IMR-90 (cell line): ENCODE results near the gene INPP5D. TPM values are rescaled to one million over a fixed set of nuclear protein-coding genes. Genes with fewer than 3 reads are reported as not detected.

Source experiments
- ATAC-seq: fragments of 200-7000 bp; cut with Tn5 transposase; 2 replicates; pipeline ENCODE4 v1.9.1; 2020; ENCODE audit warnings: low read depth, mild to moderate bottlenecking, moderate library complexity
- BruUV-seq: library from RNA; stranded (reverse); fragments of 400-500 nt; replicated peaks from 2 replicates; lab custom pipeline; 2021; lab: Mats Ljungman, UMichigan
- CTCF ChIA-PET: fragments of 300-600 bp; formaldehyde crosslinking; extraction: SDS; loops from one replicate; lab custom pipeline; 2021; ENCODE audit warnings: antibody characterized with exemption; lab: Yijun Ruan, JAX
- POLR2A ChIA-PET: fragments of 300-600 bp; sonication (Branson Sonifier 250); formaldehyde crosslinking; loops from one replicate; lab custom pipeline; 2022; ENCODE audit warnings: antibody characterized with exemption; ENCODE audit not compliant: unreplicated experiment; lab: Charles Lee
- DNase-seq: peaks from one replicate; pipeline ENCODE4 v3.0.0; 2013
- H2AFZ ChIP-seq: replicated peaks from 2 replicates; pipeline ENCODE3; 2013; ENCODE audit warnings: low read length, mild to moderate bottlenecking; ENCODE audit not compliant: poor library complexity
- H2AK5ac ChIP-seq: 2 replicates; pipeline ENCODE4 v1.6.1; 2013; ENCODE audit warnings: low read depth, low read length, inconsistent platforms
- H2AK9ac ChIP-seq: replicated peaks from 2 replicates; pipeline ENCODE3; 2013; ENCODE audit warnings: mild to moderate bottlenecking, low read depth, low read length, moderate library complexity; ENCODE audit not compliant: poor library complexity
- H2BK120ac ChIP-seq: 2 replicates; pipeline ENCODE4 v1.6.1; 2013; ENCODE audit warnings: low read depth, low read length, inconsistent platforms
- H2BK15ac ChIP-seq: 3 replicates; pipeline ENCODE4 v1.6.1; 2013; ENCODE audit warnings: low read depth, low read length, inconsistent platforms
- H2BK20ac ChIP-seq: 2 replicates; pipeline ENCODE4 v1.6.1; 2013; ENCODE audit warnings: low read depth, mild to moderate bottlenecking, inconsistent platforms, low read length, moderate library complexity
- H2BK5ac ChIP-seq: 2 replicates; pipeline ENCODE4 v1.6.1; 2013; ENCODE audit warnings: mild to moderate bottlenecking, low read depth, low read length, inconsistent platforms; ENCODE audit not compliant: poor library complexity, severe bottlenecking
- H3K14ac ChIP-seq: replicated peaks from 2 replicates; pipeline ENCODE4 v1.6.1; 2013; ENCODE audit warnings: low read depth, low read length, inconsistent platforms
- H3K18ac ChIP-seq: 2 replicates; pipeline ENCODE4 v1.6.1; 2013; ENCODE audit warnings: low read depth, low read length, control low read depth
- H3K23ac ChIP-seq: 2 replicates; pipeline ENCODE4 v1.6.1; 2013; ENCODE audit warnings: low read depth, low read length, inconsistent platforms
- H3K27ac ChIP-seq: 2 replicates; pipeline ENCODE4 v1.5.1; 2013; ENCODE audit warnings: mild to moderate bottlenecking, control low read depth, low read length; ENCODE audit not compliant: insufficient read depth
- H3K27me3 ChIP-seq: 2 replicates; pipeline ENCODE4 v1.6.1; 2013; ENCODE audit warnings: low read length; ENCODE audit not compliant: control insufficient read depth, insufficient read depth
- H3K36me3 ChIP-seq: 2 replicates; pipeline ENCODE4 v1.6.1; 2013; ENCODE audit warnings: low read length, mixed read lengths; ENCODE audit not compliant: control insufficient read depth, insufficient read depth
- H3K4ac ChIP-seq: 2 replicates; pipeline ENCODE4 v1.6.1; 2013; ENCODE audit warnings: low read depth, low read length, inconsistent platforms
- H3K4me1 ChIP-seq: 2 replicates; pipeline ENCODE4 v1.6.1; 2013; ENCODE audit warnings: low read length, mixed read lengths; ENCODE audit not compliant: control insufficient read depth, insufficient read depth
- H3K4me2 ChIP-seq: 2 replicates; pipeline ENCODE4 v1.6.1; 2013; ENCODE audit warnings: low read depth, mild to moderate bottlenecking, control low read depth, low read length, moderate library complexity
- H3K4me3 ChIP-seq: 2 replicates; pipeline ENCODE4 v1.5.1; 2013; ENCODE audit warnings: low read depth, mild to moderate bottlenecking, control low read depth, low read length, moderate library complexity; ENCODE audit not compliant: insufficient read depth
- H3K56ac ChIP-seq: 2 replicates; pipeline ENCODE4 v1.6.1; 2013; ENCODE audit warnings: low read length, inconsistent platforms; ENCODE audit not compliant: insufficient read depth; ENCODE audit errors: extremely low read depth
- H3K79me1 ChIP-seq, 2 experiments: 2 replicates each; pipeline ENCODE4 v1.6.1; 2013; ENCODE audit warnings: low read length in 2 of 2, inconsistent platforms in 1 of 2, low read depth in 1 of 2
- H3K9ac ChIP-seq: 2 replicates; pipeline ENCODE4 v1.6.1; 2013; ENCODE audit warnings: low read depth, low read length, control low read depth
- H3K9me1 ChIP-seq: 2 replicates; pipeline ENCODE4 v1.6.1; 2013; ENCODE audit warnings: low read length, inconsistent platforms; ENCODE audit not compliant: insufficient read depth
- H3K9me3 ChIP-seq: 2 replicates; pipeline ENCODE4 v1.6.1; 2013; ENCODE audit warnings: low read length; ENCODE audit not compliant: control insufficient read depth, insufficient read depth
- H4K20me1 ChIP-seq: 2 replicates; pipeline ENCODE4 v1.6.1; 2013; ENCODE audit warnings: low read length, inconsistent platforms; ENCODE audit not compliant: insufficient read depth
- H4K5ac ChIP-seq: 2 replicates; pipeline ENCODE4 v1.6.1; 2013; ENCODE audit warnings: mild to moderate bottlenecking, low read depth, low read length, control low read depth
- H4K8ac ChIP-seq, 2 experiments: 2 replicates each; pipeline ENCODE4 v1.6.1; 2013; ENCODE audit warnings: low read depth in 2 of 2, low read length in 2 of 2, control low read depth in 1 of 2, inconsistent platforms in 1 of 2
- H4K91ac ChIP-seq: 2 replicates; pipeline ENCODE4 v1.6.1; 2013; ENCODE audit warnings: low read depth, low read length, inconsistent platforms; ENCODE audit not compliant: insufficient read depth
- BHLHE40 ChIP-seq: fragments of 150-350 bp; IDR thresholded peaks from 2 replicates; pipeline ENCODE4 v1.6.1; 2016; ENCODE audit warnings: mild to moderate bottlenecking, low read depth, low read length
- CEBPB ChIP-seq: IDR thresholded peaks from 2 replicates; pipeline ENCODE4 v1.6.1; 2012; ENCODE audit warnings: low read depth, low read length, improper control_type of control experiment
- CHD1 ChIP-seq: IDR thresholded peaks from 2 replicates; pipeline ENCODE4 v1.6.1; 2012; ENCODE audit warnings: low read depth, low read length, improper control_type of control experiment
- CTCF ChIP-seq: conservative IDR thresholded peaks from 2 replicates; pipeline ENCODE4 v1.5.1; 2012; ENCODE audit warnings: mild to moderate bottlenecking, low read depth, low read length, improper control_type of control experiment
- ELK1 ChIP-seq: fragments of 150-350 bp; IDR thresholded peaks from 2 replicates; pipeline ENCODE4 v1.6.1; 2016; ENCODE audit warnings: low read depth, mild to moderate bottlenecking, low read length, moderate library complexity, borderline replicate concordance
- FOS ChIP-seq: fragments of 150-350 bp; IDR thresholded peaks from 2 replicates; pipeline ENCODE4 v1.6.1; 2016; ENCODE audit warnings: low read depth, low read length
- MAFK ChIP-seq: IDR thresholded peaks from 2 replicates; pipeline ENCODE4 v1.6.1; 2012; ENCODE audit warnings: low read depth, low read length, improper control_type of control experiment
- MAZ ChIP-seq: IDR thresholded peaks from 2 replicates; pipeline ENCODE4 v1.6.1; 2012; ENCODE audit warnings: low read depth, mild to moderate bottlenecking, low read length, improper control_type of control experiment, moderate library complexity, borderline replicate concordance
- MXI1 ChIP-seq: IDR thresholded peaks from 2 replicates; pipeline ENCODE4 v1.6.1; 2012; ENCODE audit warnings: low read depth, mild to moderate bottlenecking, low read length, moderate library complexity, borderline replicate concordance
- NFE2L2 ChIP-seq: fragments of 150-350 bp; IDR thresholded peaks from 2 replicates; pipeline ENCODE4 v1.6.1; 2016; ENCODE audit warnings: low read depth, mild to moderate bottlenecking, low read length
- POLR2A ChIP-seq: IDR thresholded peaks from 2 replicates; pipeline ENCODE4 v1.6.1; 2012; ENCODE audit warnings: mild to moderate bottlenecking, low read depth, low read length
- RAD21 ChIP-seq: IDR thresholded peaks from 2 replicates; pipeline ENCODE4 v1.6.1; 2012; ENCODE audit warnings: low read length, improper control_type of control experiment
- RCOR1 ChIP-seq: IDR thresholded peaks from 2 replicates; pipeline ENCODE4 v1.6.1; 2012; ENCODE audit warnings: mild to moderate bottlenecking, low read length, improper control_type of control experiment; ENCODE audit not compliant: insufficient replicate concordance
- RFX5 ChIP-seq: IDR thresholded peaks from 2 replicates; pipeline ENCODE4 v1.8.0; 2012; ENCODE audit warnings: low read depth, mild to moderate bottlenecking, low read length, moderate library complexity
- SMC3 ChIP-seq: fragments of 150-350 bp; IDR thresholded peaks from 2 replicates; pipeline ENCODE4 v1.6.1; 2016; ENCODE audit warnings: low read depth, mild to moderate bottlenecking, antibody characterized with exemption, low read length, moderate library complexity
- USF2 ChIP-seq: fragments of 150-350 bp; IDR thresholded peaks from 2 replicates; pipeline ENCODE4 v1.6.1; 2017; ENCODE audit warnings: mild to moderate bottlenecking, antibody characterized with exemption, low read length, low read depth
- WGBS, 2 experiments: methylation state at CpG; one replicate each; pipeline versions ENCODE4 v1.1.5 to v1.1.7; 2013; ENCODE audit warnings: missing lambda C conversion rate in 2 of 2; ENCODE audit not compliant: insufficient read length in 1 of 2; ENCODE audit errors: extremely low coverage in 2 of 2; 5-methylcytosine and 5-hydroxymethylcytosine counted together
- dilution Hi-C: fragments of 300-500 bp; cut with HindIII; formaldehyde crosslinking; loops from one replicate; pipeline ENCODE4 v1.14.3; 2018; ENCODE audit warnings: low sequenced_read_pairs; ENCODE audit not compliant: unreplicated experiment
- in situ Hi-C: fragments of 300-500 bp; cut with MboI; formaldehyde crosslinking; loops from 3 replicates; pipeline ENCODE4 v1.14.3; 2019; ENCODE audit warnings: low sequenced_read_pairs, inconsistent platforms, mixed read lengths
- intact Hi-C: fragments of 100-400 bp; cut with micrococcal nuclease; formaldehyde crosslinking; loops from 2 replicates; pipeline ENCODE4 v1.10.0; 2022
- polyA plus RNA-seq, 3 experiments: library from polyadenylated mRNA; depleted of rRNA; stranded (reverse); fragments of >200 nt; gene quantifications; 2 replicates each; pipeline ENCODE4 v1.2.3, GENCODE V29; 2012; ENCODE audit warnings: low replicate concordance in 1 of 3
- total RNA-seq: library from RNA; depleted of rRNA; stranded (reverse); fragments of >200 nt; gene quantifications from 2 replicates; pipeline ENCODE4 v1.2.3, GENCODE V29; 2012

Gene INPP5D
- total and polyA plus RNA-seq, 2 of the 4 experiments (the other 2 are of a cell fraction): 0.18 to 0.29 TPM

- Histone ChIP-seq H3K18ac (no peak overlapping the region), H2BK5ac (no peak overlapping the region), H2AFZ (no peak overlapping the region), H3K4ac (no peak overlapping the region), H3K79me1 (no peaks in the 10 kb centered on the region), H3K27me3 (peaks cover 11% of the 10 kb centered on the region), H3K9ac (no peak overlapping the region), H3K36me3 (no peaks in the 10 kb centered on the region), H4K20me1 (no peaks in the 10 kb centered on the region), H2AK9ac (no peak overlapping the region), H3K9me1 (no peaks in the 10 kb centered on the region), H4K5ac (no peak overlapping the region), H2AK5ac (no peak overlapping the region), H3K56ac (no peak overlapping the region), H3K4me1 (no peaks in the 10 kb centered on the region), H3K4me3 (no peak overlapping the region), H3K27ac (no peak overlapping the region), H2BK15ac (no peak overlapping the region), H2BK20ac (no peak overlapping the region), H3K14ac (no peak overlapping the region), H4K91ac (no peak overlapping the region), H3K4me2 (no peak overlapping the region), H4K8ac (no peak overlapping the region), H3K23ac (no peak overlapping the region), H3K9me3 (no peaks in the 10 kb centered on the region), H2BK120ac (no peak overlapping the region)
- ATAC-seq (no peak), DNase-seq (no peak)
- intact Hi-C loops (no loop called here), in situ Hi-C loops (no loop called here), dilution Hi-C loops (no loop called here)
- 53% methylated on average over 3 of the region's 13 CpGs; no CpG with 5 or more reads in 1 of the 2 experiments for WGBS, 2 experiments
- no peak for TF ChIP-seq CEBPB
- no peak for TF ChIP-seq POLR2A
- TF ChIP-seq FOS: no peak
- TF ChIP-seq USF2: no peak
- TF ChIP-seq NFE2L2: no peak
- TF ChIP-seq CTCF: no peak
- TF ChIP-seq MAFK: no peak
- TF ChIP-seq MXI1: no peak
- no peak for TF ChIP-seq CHD1
- no peak for TF ChIP-seq BHLHE40
- TF ChIP-seq MAZ: no peak
- TF ChIP-seq ELK1: no peak
- TF ChIP-seq SMC3: no peak
- no peak for TF ChIP-seq RFX5
- no peak for TF ChIP-seq RCOR1
- TF ChIP-seq RAD21: no peak
- ChIA-PET CTCF (interaction anchor here (0.6 kb wide), 1 partner anchor 38 kb away, joined by 3 read pairs; no protein-coding TSS in a partner anchor), POLR2A (no interaction called here)
- no TSS peak for BruUV-seq
Measured at GRCh38 chr2:233081731-233082221, 21.6 kb downstream of the INPP5D start.
